ENCODE results near the gene HOXC5. TPM values are rescaled to one million over a fixed set of nuclear protein-coding genes. Genes with fewer than 3 reads are reported as not detected.

The HOXC5 gene
- total and polyA plus RNA-seq, 12 donors, result 0.01 TPM; not detected in 11

- H3K27me3 ChIP-seq, result peaks cover 25 to 98% (median 97%) of the 10 kb centered on the region in 7 donors
- intact Hi-C loops (cut with DNase I), result no loop called here
- TF ChIP-seq CTCF (IDR thresholded peaks at IDR 0.05), result no peak
- peak overlapping the region in 2 of 10 donors; percentile 2 for H3K4me3 ChIP-seq
- ATAC-seq, result peak in 1 of 8 donors; percentile 30
- peaks cover 0 to 12% (median 7%) of the 10 kb centered on the region in 9 donors for H3K4me1 ChIP-seq
- no peaks in the 10 kb centered on the region for H3K9me3 ChIP-seq
- WGBS, 2 donors, result 10 to 12% methylated on average over 27 of the region's 27 CpGs
- H3K36me3 ChIP-seq, result no peaks in the 10 kb centered on the region
- no peak for DNase-seq
- no peak overlapping the region for H3K27ac ChIP-seq
Observed at GRCh38 chr12:54046809-54047159, 13.9 kb downstream of the HOXC5 start.

GRCh38 chr12:54047160-54047963 is 14.5 kb downstream of the HOXC5 start:
- H3K27ac ChIP-seq, result no peak overlapping the region
- H3K4me3 ChIP-seq, result peak overlapping the region in 2 of 10 donors; percentile 2
- DNase-seq, result no peak
- intact Hi-C loops (cut with DNase I), result no loop called here
- H3K36me3 ChIP-seq, result no peaks in the 10 kb centered on the region
- no peak for TF ChIP-seq CTCF (IDR thresholded peaks at IDR 0.05)
- 3 to 7% methylated on average over 61 of the region's 61 CpGs for WGBS, 2 donors
- ATAC-seq, result no peak
- peaks cover 0 to 12% (median 7%) of the 10 kb centered on the region in 9 donors for H3K4me1 ChIP-seq
- H3K27me3 ChIP-seq, result peaks cover 25 to 98% (median 97%) of the 10 kb centered on the region in 7 donors
- H3K9me3 ChIP-seq, result no peaks in the 10 kb centered on the region

DNA sequence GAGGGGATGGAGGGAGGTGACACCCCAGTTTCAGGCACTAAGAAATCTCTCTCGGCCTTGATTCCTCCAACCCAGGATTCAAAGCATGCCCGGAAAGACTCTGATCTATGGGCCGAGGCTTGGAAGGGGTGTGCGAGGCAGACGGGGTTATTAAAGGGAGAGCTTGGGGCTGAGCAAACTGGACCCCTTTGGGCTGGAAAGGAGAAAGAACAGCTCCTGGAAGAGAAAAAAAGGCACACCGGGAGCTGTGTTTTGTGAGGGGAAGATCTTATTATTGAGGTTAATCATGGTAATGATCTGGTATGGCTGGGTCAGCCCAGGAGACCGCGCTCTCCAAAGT is 15.1 kb downstream of the HOXC5 start:
- H3K4me3 ChIP-seq, result no peak overlapping the region
- WGBS, 2 donors, result 7 to 21% methylated on average over 8 of the region's 8 CpGs
- peaks cover 0 to 16% (median 7%) of the 10 kb centered on the region in 9 donors for H3K4me1 ChIP-seq
- no peak overlapping the region for H3K27ac ChIP-seq
- TF ChIP-seq CTCF (IDR thresholded peaks at IDR 0.05), result no peak
- no peaks in the 10 kb centered on the region for H3K9me3 ChIP-seq
- no peak for DNase-seq
- H3K27me3 ChIP-seq, result peaks cover 25 to 98% (median 97%) of the 10 kb centered on the region in 7 donors
- no peaks in the 10 kb centered on the region for H3K36me3 ChIP-seq
- intact Hi-C loops (cut with DNase I), result no loop called here
- no peak for ATAC-seq

DNA sequence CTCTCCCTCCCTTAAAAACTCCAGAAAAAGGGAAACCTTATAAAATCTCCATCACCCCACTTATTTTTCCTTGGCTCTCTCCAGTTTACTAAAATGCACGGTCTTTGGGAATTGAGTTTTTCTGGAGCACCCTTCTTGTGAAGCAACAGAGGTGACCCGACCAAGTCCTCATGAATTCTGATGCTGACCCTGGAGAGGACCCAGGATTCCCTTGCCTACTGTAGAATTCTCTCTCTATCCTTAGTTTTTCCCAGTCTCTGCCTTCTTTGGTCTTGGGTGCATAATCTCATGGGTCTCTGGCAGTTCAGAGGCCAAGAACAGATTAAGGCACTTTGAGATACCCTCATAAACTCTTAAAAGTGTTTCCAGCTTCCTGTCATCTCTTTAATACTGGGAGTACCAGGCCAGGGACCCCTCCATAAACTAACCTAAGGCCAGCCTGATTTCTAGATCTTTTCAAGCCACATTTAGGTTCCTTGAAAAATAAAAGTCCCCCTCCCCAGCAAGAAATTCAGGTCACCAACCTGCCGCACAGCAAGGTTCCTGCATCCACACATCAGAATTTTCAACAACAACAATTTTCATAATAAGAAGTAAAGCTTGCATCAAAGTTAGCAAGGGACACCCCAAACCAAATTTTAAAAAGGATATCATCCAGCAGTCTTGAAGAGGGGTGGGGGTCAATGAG is 15.7 kb downstream of the HOXC5 start:
- no peak for ATAC-seq
- TF ChIP-seq CTCF (IDR thresholded peaks at IDR 0.05), result no peak
- no peak overlapping the region for H3K4me3 ChIP-seq
- H3K27me3 ChIP-seq, result peaks cover 19 to 98% (median 97%) of the 10 kb centered on the region in 7 donors
- 19 to 25% methylated on average over 3 of the region's 3 CpGs for WGBS, 2 donors
- H3K27ac ChIP-seq, result no peak overlapping the region
- DNase-seq, result no peak
- H3K36me3 ChIP-seq, result no peaks in the 10 kb centered on the region
- H3K4me1 ChIP-seq, result peaks cover 0 to 21% (median 10%) of the 10 kb centered on the region in 9 donors
- intact Hi-C loops (cut with DNase I), result no loop called here
- H3K9me3 ChIP-seq, result no peaks in the 10 kb centered on the region
